GM23338 (cell line): ENCODE data around the gene PGP.

Experiments
- POLR2AphosphoS5 ChIP-seq: IDR thresholded peaks from 2 replicates; pipeline ENCODE4 v1.6.1; 2016; ENCODE audit warnings: antibody characterized with exemption, low read depth
- TF ChIP-seq, protein P1 (sequence below), 2 experiments: fragments of 200-600 bp in 1 of 2; sonication (generic) in 1 of 2; conservative IDR thresholded peaks; 2 replicates each; pipeline versions ENCODE4 v1.5.1 to v1.6.1; 2016 to 2017; ENCODE audit warnings: antibody characterized with exemption in 2 of 2, low read depth in 2 of 2, mild to moderate bottlenecking in 2 of 2, moderate library complexity in 1 of 2

DNA sequence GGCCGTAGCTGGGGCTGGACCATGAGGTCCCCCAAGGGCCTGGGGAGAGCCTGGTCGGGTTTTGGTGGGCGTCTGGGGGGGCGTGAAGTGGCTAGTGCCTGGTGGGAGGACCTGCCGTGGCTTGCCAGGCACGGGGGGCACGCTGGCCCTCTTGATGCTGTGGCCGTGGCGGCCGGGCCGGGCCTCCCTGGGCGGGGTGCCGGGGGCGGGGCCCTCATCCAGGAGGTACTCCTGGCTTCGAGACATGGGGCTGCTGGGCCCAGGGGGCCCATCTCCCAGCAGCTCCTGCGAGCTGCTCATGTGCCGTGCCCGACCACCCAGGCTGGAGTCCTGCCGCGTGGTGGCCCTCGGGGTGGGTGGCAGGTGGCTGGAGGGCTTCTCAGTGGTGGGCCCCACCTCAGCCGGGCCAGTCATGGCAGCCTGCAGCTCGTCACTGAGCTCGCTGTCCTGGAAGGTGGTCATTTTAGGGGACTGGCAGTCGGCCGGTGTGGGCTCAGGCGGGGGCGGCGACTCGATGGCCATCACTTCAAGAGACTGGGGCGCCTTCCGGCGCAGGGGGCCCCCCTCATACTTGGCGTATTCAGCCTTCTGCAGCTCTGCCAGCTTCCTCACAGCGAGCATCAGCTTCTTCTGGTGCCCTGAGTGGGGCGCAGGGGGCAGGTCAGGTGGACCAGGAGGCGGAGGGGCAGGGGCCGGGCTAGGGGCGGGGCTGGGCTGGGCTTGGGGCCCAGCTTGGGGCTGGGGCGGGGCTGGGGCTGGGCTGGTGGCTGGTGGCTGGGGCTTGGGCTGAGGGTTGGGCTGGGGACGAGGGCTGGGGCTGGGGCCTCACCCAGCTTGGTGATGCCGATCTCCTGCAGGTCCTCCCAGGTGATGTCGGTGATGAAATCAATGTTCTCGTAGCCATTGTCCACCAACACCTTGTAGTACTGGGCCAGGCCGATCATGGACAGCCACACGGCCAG is 33.4 kb downstream of the PGP start:
- TF ChIP-seq, protein P1, sequence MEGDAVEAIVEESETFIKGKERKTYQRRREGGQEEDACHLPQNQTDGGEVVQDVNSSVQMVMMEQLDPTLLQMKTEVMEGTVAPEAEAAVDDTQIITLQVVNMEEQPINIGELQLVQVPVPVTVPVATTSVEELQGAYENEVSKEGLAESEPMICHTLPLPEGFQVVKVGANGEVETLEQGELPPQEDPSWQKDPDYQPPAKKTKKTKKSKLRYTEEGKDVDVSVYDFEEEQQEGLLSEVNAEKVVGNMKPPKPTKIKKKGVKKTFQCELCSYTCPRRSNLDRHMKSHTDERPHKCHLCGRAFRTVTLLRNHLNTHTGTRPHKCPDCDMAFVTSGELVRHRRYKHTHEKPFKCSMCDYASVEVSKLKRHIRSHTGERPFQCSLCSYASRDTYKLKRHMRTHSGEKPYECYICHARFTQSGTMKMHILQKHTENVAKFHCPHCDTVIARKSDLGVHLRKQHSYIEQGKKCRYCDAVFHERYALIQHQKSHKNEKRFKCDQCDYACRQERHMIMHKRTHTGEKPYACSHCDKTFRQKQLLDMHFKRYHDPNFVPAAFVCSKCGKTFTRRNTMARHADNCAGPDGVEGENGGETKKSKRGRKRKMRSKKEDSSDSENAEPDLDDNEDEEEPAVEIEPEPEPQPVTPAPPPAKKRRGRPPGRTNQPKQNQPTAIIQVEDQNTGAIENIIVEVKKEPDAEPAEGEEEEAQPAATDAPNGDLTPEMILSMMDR (conservative IDR thresholded peaks at IDR 0.05; ENCODE audit: low read depth in 2 of 2), result no peak
- no peak for TF ChIP-seq POLR2AphosphoS5
